ENCODE data around the gene PPM1M.
A peak's percentile ranks its signal among the peaks of the same experiment; 100 is the strongest.

Gene PPM1M

GRCh38 chr3:52245322-52246263 lies at the start of gene PPM1M:
Gene PPM1M (plus strand): TSS chr3:52245759. CDS start chr3:52245825, 66 bp downstream.
- FAIRE-seq, result no peak

- FAIRE-seq, result no peak
Measured at GRCh38 chr3:52195823-52196331, 49.7 kb upstream of the PPM1M start.

GRCh38 chr3:52196977-52197376 lies 48.6 kb upstream of the PPM1M start:
- FAIRE-seq, result peak; percentile 41

GRCh38 chr3:52197499-52197841 lies 48.1 kb upstream of the PPM1M start:
- no peak for FAIRE-seq

- FAIRE-seq, result no peak
Measured at GRCh38 chr3:52197842-52198625, 47.5 kb upstream of the PPM1M start, which contains the start of gene ALAS1. Gene ALAS1 (plus strand): TSS chr3:52198160. CDS start chr3:52199242, 1,082 bp downstream.

- no peak for FAIRE-seq
Measured at GRCh38 chr3:52198643-52199608, 46.6 kb upstream of the PPM1M start.

- no peak for FAIRE-seq
Measured at GRCh38 chr3:52200981-52201679, 44.4 kb upstream of the PPM1M start.

- no peak for FAIRE-seq
Measured at GRCh38 chr3:52202384-52203077, 43.0 kb upstream of the PPM1M start.

- FAIRE-seq, result no peak
Measured at GRCh38 chr3:52203701-52204100, 41.9 kb upstream of the PPM1M start.

- no peak for FAIRE-seq
Measured at GRCh38 chr3:52204337-52205073, 41.1 kb upstream of the PPM1M start.

GRCh38 chr3:52205727-52206372 lies 39.7 kb upstream of the PPM1M start:
- FAIRE-seq, result no peak

GRCh38 chr3:52208556-52208955 lies 37.0 kb upstream of the PPM1M start:
- FAIRE-seq, result no peak

- FAIRE-seq, result no peak
Measured at GRCh38 chr3:52210037-52210436, 35.5 kb upstream of the PPM1M start.

- FAIRE-seq, result no peak
Measured at GRCh38 chr3:52210550-52211046, 35.0 kb upstream of the PPM1M start.

GRCh38 chr3:52211268-52211891 lies 34.2 kb upstream of the PPM1M start:
- no peak for FAIRE-seq

- FAIRE-seq, result no peak
Measured at GRCh38 chr3:52213005-52213404, 32.6 kb upstream of the PPM1M start.

GRCh38 chr3:52213901-52214300 lies 31.7 kb upstream of the PPM1M start:
- no peak for FAIRE-seq

- FAIRE-seq, result no peak
Measured at GRCh38 chr3:52215351-52215750, 30.2 kb upstream of the PPM1M start.
